K562 (cell line): ENCODE results near the gene CDC14A. TPM values are rescaled to one million over a fixed set of nuclear protein-coding genes. Genes with fewer than 3 reads are reported as not detected.

Experiments
- ATAC-seq: fragments of 200-7000 bp; cut with Tn5 transposase; 3 replicates; pipeline ENCODE4 v1.9.1; 2020; ENCODE audit warnings: moderate library complexity
- BruUV-seq: library from RNA; stranded (reverse); fragments of 400-500 nt; replicated peaks from 2 replicates; lab custom pipeline; 2021; lab: Mats Ljungman, UMichigan
- CTCF ChIA-PET: fragments of 300-600 bp; formaldehyde crosslinking; extraction: SDS; loops from one replicate; lab custom pipeline; 2021; ENCODE audit warnings: low intra/inter-chr PET ratio; lab: Yijun Ruan, JAX
- POLR2A ChIA-PET: fragments of 300-600, 350-650 bp; sonication (Branson Sonifier 250); formaldehyde crosslinking; extraction: SDS; loops from one replicate; lab custom pipeline; 2021; ENCODE audit warnings: antibody characterized with exemption, inconsistent platforms; lab: Yijun Ruan, JAX
- DNase-seq, 4 experiments: peaks; one replicate each; pipeline versions ENCODE4 v3.0.0 to v3.0.0-alpha.2; 2011 to 2018; ENCODE audit warnings: low spot score in 3 of 4, mixed read lengths in 3 of 4; ENCODE audit errors: extremely low read depth in 1 of 4
- FAIRE-seq: peaks from 2 replicates; lab custom pipeline; 2011; peaks lifted over from hg19 to GRCh38; lab: Jason Lieb, UNC
- H2AFZ ChIP-seq: 2 replicates; pipeline ENCODE4 v1.6.0; 2011; ENCODE audit warnings: low read depth, low read length, control low read depth, inconsistent platforms
- H3K27ac ChIP-seq: fragments of 200-600 bp; 3 replicates; pipeline ENCODE4 v1.8.0; 2011; ENCODE audit warnings: low read depth, mild to moderate bottlenecking, control low read depth, inconsistent platforms, low read length, moderate library complexity, mixed read lengths; ENCODE audit errors: extremely low read depth
- H3K27me3 ChIP-seq, 2 experiments: fragments of 300-600 bp in 1 of 2; 2 replicates in 1 of 2; 3 replicates in 1 of 2; pipeline versions ENCODE4 v1.6.0 to v1.8.0; 2011; ENCODE audit warnings: inconsistent platforms in 2 of 2, low read length in 2 of 2, mild to moderate bottlenecking in 1 of 2, mixed read lengths in 1 of 2, moderate library complexity in 1 of 2; ENCODE audit not compliant: control insufficient read depth in 2 of 2, insufficient read depth in 2 of 2
- H3K36me3 ChIP-seq: fragments of 300-600 bp; 3 replicates; pipeline ENCODE4 v1.8.0; 2011; ENCODE audit warnings: mild to moderate bottlenecking, low read length, inconsistent platforms; ENCODE audit not compliant: control insufficient read depth, insufficient read depth
- H3K4me1 ChIP-seq, 2 experiments: fragments of 200-600 bp in 1 of 2; replicated peaks in 1 of 2; 2 replicates in 1 of 2; 3 replicates in 1 of 2; pipeline versions ENCODE4 v1.5.1 to v1.8.0; 2011; ENCODE audit warnings: inconsistent platforms in 2 of 2, low read length in 2 of 2, mild to moderate bottlenecking in 1 of 2, mixed read lengths in 1 of 2, moderate library complexity in 1 of 2; ENCODE audit not compliant: control insufficient read depth in 2 of 2, insufficient read depth in 2 of 2
- H3K4me2 ChIP-seq: 2 replicates; pipeline ENCODE4 v1.6.1; 2011; ENCODE audit warnings: low read length, control low read depth, inconsistent platforms, mixed read lengths; ENCODE audit not compliant: insufficient read depth
- H3K4me3 ChIP-seq: fragments of 200-600 bp; sonication (generic), shearing (Covaris generic); 2 replicates; pipeline ENCODE4 v1.5.1; 2016; ENCODE audit warnings: control low read depth, inconsistent platforms
- H3K79me2 ChIP-seq: fragments of 200-600 bp; 3 replicates; pipeline ENCODE4 v1.8.0; 2011; ENCODE audit warnings: low read length, inconsistent platforms; ENCODE audit not compliant: control insufficient read depth, insufficient read depth
- H3K9ac ChIP-seq, 2 experiments: 2 replicates each; pipeline versions ENCODE4 v1.6.0 to v1.6.1; 2011; ENCODE audit warnings: low read depth in 2 of 2, low read length in 2 of 2, control low read depth in 1 of 2, inconsistent platforms in 1 of 2, mild to moderate bottlenecking in 1 of 2, mixed read lengths in 1 of 2; ENCODE audit not compliant: insufficient read depth in 1 of 2
- H3K9me1 ChIP-seq: one replicate; pipeline ENCODE4 v1.6.0; 2011; ENCODE audit warnings: inconsistent platforms, mild to moderate bottlenecking, low read length, moderate library complexity; ENCODE audit not compliant: control insufficient read depth, insufficient read depth
- H3K9me3 ChIP-seq: replicated peaks from 2 replicates; pipeline ENCODE4 v1.5.1; 2011; ENCODE audit warnings: low read depth, low read length, inconsistent platforms; ENCODE audit not compliant: control insufficient read depth, insufficient read depth
- H4K20me1 ChIP-seq: replicated peaks from 2 replicates; pipeline ENCODE4 v1.6.1; 2011; ENCODE audit warnings: low read length, inconsistent platforms, mixed read lengths; ENCODE audit not compliant: control insufficient read depth, insufficient read depth
- CBFA2T2 ChIP-seq: fragments of 450-650 bp; conservative IDR thresholded peaks from 2 replicates; pipeline ENCODE4 v1.6.1; 2017; ENCODE audit warnings: mild to moderate bottlenecking
- MTA2 ChIP-seq: fragments of 450-650 bp; IDR thresholded peaks from 2 replicates; pipeline ENCODE4 v1.6.1; 2016; ENCODE audit warnings: low read depth
- RAD51 ChIP-seq: fragments of 450-650 bp; IDR thresholded peaks from 2 replicates; pipeline ENCODE4 v1.7.1; 2016; ENCODE audit warnings: low read depth, mild to moderate bottlenecking, borderline replicate concordance
- SMARCB1 ChIP-seq: IDR thresholded peaks from 2 replicates; pipeline ENCODE4 v1.6.1; 2011; ENCODE audit warnings: improper control_type of control experiment, low read depth; ENCODE audit not compliant: insufficient read length
- TOE1 ChIP-seq, 2 experiments: fragments of 450-650 bp in 1 of 2; sonication (generic) in 1 of 2; formaldehyde crosslinking in 1 of 2; IDR thresholded peaks; 2 replicates each; pipeline versions ENCODE4 v1.7.1 to v1.8.0; 2016 to 2022; ENCODE audit warnings: borderline replicate concordance in 2 of 2, mild to moderate bottlenecking in 2 of 2, antibody characterized with exemption in 1 of 2, inconsistent platforms in 1 of 2, low read depth in 1 of 2, missing genetic modification reagents in 1 of 2, moderate library complexity in 1 of 2
- ZNF551 ChIP-seq: fragments of 250-450 bp; sonication (Bioruptor Pico); IDR thresholded peaks from 2 replicates; pipeline ENCODE4 v1.5.0; 2021; ENCODE audit warnings: mild to moderate bottlenecking, moderate library complexity
- WGBS: fragments of 100-300 bp; shearing (Covaris generic); methylation state at CpG from one replicate; pipeline ENCODE4 v1.1.6; 2016; ENCODE audit warnings: low coverage, mixed read lengths; ENCODE audit not compliant: insufficient coverage; ENCODE audit errors: missing lambda C conversion rate; 5-methylcytosine and 5-hydroxymethylcytosine counted together
- in situ Hi-C: fragments of 300-500 bp; cut with MboI; formaldehyde crosslinking; loops from 4 replicates; pipeline ENCODE4 v1.15.0; 2018; ENCODE audit warnings: inconsistent platforms, mixed read lengths
- intact Hi-C: fragments of 100-400 bp; cut with micrococcal nuclease; formaldehyde crosslinking; loops from 2 replicates; pipeline ENCODE4 v1.14.2; 2022
- polyA plus RNA-seq, 8 experiments: library from polyadenylated mRNA; depleted of rRNA in 4 of 8; stranded (reverse) in 5 of 8; unstranded in 3 of 8; fragments of >200 nt; fragmentation: Nextera tagmentation in 2 of 8; fragmentation: Illumina TruSeq in 1 of 8; extraction: Ambion mirVana in 2 of 8; extraction: Trizol in 1 of 8; gene quantifications; 2 replicates each; pipeline versions ENCODE4 v1.2.1 to v1.2.3, GENCODE V29; 2011 to 2014; ENCODE audit warnings: inconsistent platforms in 1 of 8, missing spikeins in 1 of 8
- total RNA-seq, 7 experiments: library from RNA; depleted of rRNA in 6 of 7; stranded (reverse); fragments of >200 nt in 6 of 7; fragmentation: Illumina TruSeq in 2 of 7; extraction: Trizol in 2 of 7; gene quantifications; 2 replicates each; pipeline versions ENCODE4 v1.2.1 to v1.2.3, GENCODE V29; 2011 to 2021; ENCODE audit warnings: low replicate concordance in 1 of 7
- TF ChIP-seq, protein P1 (sequence below): fragments of 450-650 bp; formaldehyde crosslinking; IDR thresholded peaks from 2 replicates; pipeline ENCODE4 v1.4.0; 2020; ENCODE audit warnings: mild to moderate bottlenecking, mixed read lengths
- TF ChIP-seq, protein P2 (sequence below): sonication (generic); formaldehyde crosslinking; IDR thresholded peaks from 2 replicates; pipeline ENCODE4 v1.9.0; 2022; ENCODE audit warnings: mild to moderate bottlenecking, missing genetic modification reagents

CDC14A gene
- total and polyA plus RNA-seq, 9 of the 15 experiments (the other 6 are each of a cell fraction or from before 2014, with no cell fraction given) = 17.0 to 74.3 (median 33.4) TPM

DNA sequence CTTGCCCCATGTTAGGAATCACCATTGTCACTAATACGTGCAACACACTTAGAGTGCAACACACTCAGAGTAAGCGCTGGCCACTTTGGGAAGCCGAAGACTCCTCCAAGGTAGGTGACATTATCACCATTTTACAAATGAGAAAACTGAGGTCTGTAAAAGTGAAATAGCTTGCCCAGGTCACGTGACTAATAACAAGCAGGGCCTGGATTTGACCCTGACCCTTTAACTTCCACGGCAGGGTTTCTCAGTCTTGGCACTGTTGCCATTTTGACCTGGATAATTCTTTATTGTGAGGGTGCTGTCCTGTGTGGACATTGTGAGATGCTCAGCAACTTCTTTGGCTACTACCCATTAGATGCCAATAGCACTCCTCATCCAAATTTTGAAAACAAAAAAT, 177.8 kb downstream of the CDC14A start:
- Histone ChIP-seq H3K36me3 (no peaks in the 10 kb centered on the region), H3K4me3 (no peak overlapping the region), H3K9me3 (no peaks in the 10 kb centered on the region), H3K27ac (no peak overlapping the region), H3K4me1 (no peaks in the 10 kb centered on the region; a peak in 1 of 5 replicates), H3K79me2 (no peaks in the 10 kb centered on the region), H2AFZ (no peak overlapping the region), H3K27me3 (peaks cover 9 to 18% of the 10 kb centered on the region in 2 experiments), H3K4me2 (no peak overlapping the region), H4K20me1 (no peaks in the 10 kb centered on the region), H3K9ac (no peak overlapping the region), H3K9me1 (no peaks in the 10 kb centered on the region)
- WGBS = 5% methylated on average over 5 of the region's 5 CpGs
- ATAC-seq (no peak), FAIRE-seq (no peak), DNase-seq (no peak)
- POLR2A ChIA-PET = no interaction called here
- BruUV-seq = no TSS peak
- TF ChIP-seq MTA2 (no peak), TOE1 (IDR thresholded peaks at IDR 0.05; ENCODE audit: borderline replicate concordance) (peak; percentile 55; the same call in 1 of the 2 replicates), TOE1 (CRISPR knock-in tag; IDR thresholded peaks at IDR 0.05; ENCODE audit: borderline replicate concordance, low read depth) (no peak), ZNF551 (no peak), RAD51 (peak; percentile 83), SMARCB1 (no peak), CBFA2T2 (peak; percentile 49)
- TF ChIP-seq, protein P1, sequence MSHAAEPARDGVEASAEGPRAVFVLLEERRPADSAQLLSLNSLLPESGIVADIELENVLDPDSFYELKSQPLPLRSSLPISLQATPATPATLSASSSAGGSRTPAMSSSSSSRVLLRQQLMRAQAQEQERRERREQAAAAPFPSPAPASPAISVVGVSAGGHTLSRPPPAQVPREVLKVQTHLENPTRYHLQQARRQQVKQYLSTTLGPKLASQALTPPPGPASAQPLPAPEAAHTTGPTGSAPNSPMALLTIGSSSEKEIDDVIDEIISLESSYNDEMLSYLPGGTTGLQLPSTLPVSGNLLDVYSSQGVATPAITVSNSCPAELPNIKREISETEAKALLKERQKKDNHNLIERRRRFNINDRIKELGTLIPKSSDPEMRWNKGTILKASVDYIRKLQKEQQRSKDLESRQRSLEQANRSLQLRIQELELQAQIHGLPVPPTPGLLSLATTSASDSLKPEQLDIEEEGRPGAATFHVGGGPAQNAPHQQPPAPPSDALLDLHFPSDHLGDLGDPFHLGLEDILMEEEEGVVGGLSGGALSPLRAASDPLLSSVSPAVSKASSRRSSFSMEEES (CRISPR knock-in tag) = peak; percentile 89
- TF ChIP-seq, protein P2, sequence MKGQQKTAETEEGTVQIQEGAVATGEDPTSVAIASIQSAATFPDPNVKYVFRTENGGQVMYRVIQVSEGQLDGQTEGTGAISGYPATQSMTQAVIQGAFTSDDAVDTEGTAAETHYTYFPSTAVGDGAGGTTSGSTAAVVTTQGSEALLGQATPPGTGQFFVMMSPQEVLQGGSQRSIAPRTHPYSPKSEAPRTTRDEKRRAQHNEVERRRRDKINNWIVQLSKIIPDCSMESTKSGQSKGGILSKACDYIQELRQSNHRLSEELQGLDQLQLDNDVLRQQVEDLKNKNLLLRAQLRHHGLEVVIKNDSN (CRISPR knock-in tag) = peak; percentile 52
- CTCF ChIA-PET = no interaction called here
- in situ Hi-C loops = no loop called here
- intact Hi-C loops = no loop called here
